Adrenal gland (tissue), 12 donors: ENCODE results near the gene NSD1. TPM values are rescaled to one million over a fixed set of nuclear protein-coding genes. Genes with fewer than 3 reads are reported as not detected.
A peak's percentile ranks its signal among the peaks of the same experiment; 100 is the strongest.

Experiments used
- DNase-seq, 7 donors: peaks; one replicate each; pipeline ENCODE4 v3.0.0-alpha.2; 2019 to 2020
- H3K27ac ChIP-seq, 5 donors: fragments of 200-600 bp; sonication (generic) in 4 of 5; 1 replicate in 3 of 5; 2 replicates in 2 of 5; pipeline versions ENCODE4 v1.5.1 to v1.8.0; 2016 to 2020; ENCODE audit warnings: mild to moderate bottlenecking in 1 of 5
- H3K27me3 ChIP-seq: fragments of 200-600 bp; 2 replicates; pipeline ENCODE4 v1.8.0; 2021
- H3K36me3 ChIP-seq, 2 donors: fragments of 200-600 bp; replicated peaks in 1 of 2; 1 replicate in 1 of 2; 2 replicates in 1 of 2; pipeline versions ENCODE4 v1.5.1 to v1.8.0; 2018 to 2022
- H3K4me1 ChIP-seq, 2 donors: fragments of 200-600 bp; replicated peaks in 1 of 2; 1 replicate in 1 of 2; 2 replicates in 1 of 2; pipeline versions ENCODE4 v1.5.1 to v1.8.0; 2018 to 2021
- H3K4me3 ChIP-seq, 4 donors: fragments of 200-600 bp; sonication (generic) in 3 of 4; one replicate each; pipeline ENCODE4 v1.5.1; 2016 to 2018
- H3K9me3 ChIP-seq, 3 donors: fragments of 200-600 bp; sonication (generic) in 1 of 3; replicated peaks in 1 of 3; 1 replicate in 2 of 3; 2 replicates in 1 of 3; pipeline versions ENCODE4 v1.5.1 to v1.8.0; 2016 to 2021
- POLR2A ChIP-seq, 2 donors: fragments of 450-650 bp; IDR thresholded peaks; one replicate each; pipeline ENCODE4 v1.6.1; 2017; ENCODE audit warnings: antibody characterized with exemption in 2 of 2, mild to moderate bottlenecking in 2 of 2, moderate library complexity in 1 of 2
- WGBS, 4 donors: extraction: QIAGEN DNeasy Blood & Tissue Kit in 2 of 4; methylation state at CpG; one replicate each; pipeline versions ENCODE4 v1.1.5 to v1.1.7; 2013 to 2017; 5-methylcytosine and 5-hydroxymethylcytosine counted together
- intact Hi-C, 2 donors: fragments of 100-400 bp; cut with DNase I; formaldehyde crosslinking; loops; one replicate each; pipeline versions ENCODE4 v1.14.1 to v1.15.0; 2022 to 2023
- polyA plus RNA-seq, 3 donors: library from polyadenylated mRNA; stranded (reverse); fragments of 200-250 nt in 2 of 3; fragments of 350-450 nt in 1 of 3; fragmentation: Illumina TruSeq in 1 of 3; extraction: RNeasy Lipid Tissue Mini Kit (QIAGEN cat#74804) in 1 of 3; gene quantifications; one replicate each; pipeline ENCODE4 v1.2.3, GENCODE V29; 2013 to 2014
- total RNA-seq, 9 donors: library from RNA; depleted of rRNA in 4 of 9; stranded (reverse); fragments of >200 nt in 4 of 9; fragments of 120-200 nt in 1 of 9; fragmentation: NEBNext Ultra II Directional in 1 of 9; extraction: Animal tissue kit (Norgen Biotek cat#: 25700) in 1 of 9; gene quantifications; one replicate each; pipeline versions ENCODE4 v1.1.0 to v1.2.4, GENCODE V29; 2013 to 2023
- TF ChIP-seq, protein P1 (sequence below), 6 experiments: fragments of 450-650 bp in 4 of 6; fragments of 200-600 bp in 2 of 6; sonication (generic) in 1 of 6; IDR thresholded peaks; 1 replicate in 5 of 6; 2 replicates in 1 of 6; pipeline versions ENCODE4 v1.5.1 to v1.8.0; 2016 to 2021; ENCODE audit warnings: antibody characterized with exemption in 6 of 6, mild to moderate bottlenecking in 2 of 6, moderate library complexity in 1 of 6
- donor health status: healthy with polysubstance abuse.
- donor health status: Bipolar disorder and iron deficiency.
- donor health status: DM: yes; HTN: yes; CAD: no.
- donor health status: DM: no; HTN: no; CAD: no.
- donor health status: DM: no; HTN: no; CAD: no.
- donor health status: DM: yes; HTN: yes; CAD: no.

Gene NSD1
- total and polyA plus RNA-seq, 12 donors, result 6.4 to 73.9 (median 44.3) TPM

- Histone ChIP-seq H3K9me3 (no peaks in the 10 kb centered on the region), H3K4me1 (peaks cover 0 to 21% of the 10 kb centered on the region in 2 donors), H3K36me3 (no peaks in the 10 kb centered on the region), H3K27ac (no peak overlapping the region), H3K27me3 (no peaks in the 10 kb centered on the region), H3K4me3 (no peak overlapping the region)
- TF ChIP-seq, protein P1, sequence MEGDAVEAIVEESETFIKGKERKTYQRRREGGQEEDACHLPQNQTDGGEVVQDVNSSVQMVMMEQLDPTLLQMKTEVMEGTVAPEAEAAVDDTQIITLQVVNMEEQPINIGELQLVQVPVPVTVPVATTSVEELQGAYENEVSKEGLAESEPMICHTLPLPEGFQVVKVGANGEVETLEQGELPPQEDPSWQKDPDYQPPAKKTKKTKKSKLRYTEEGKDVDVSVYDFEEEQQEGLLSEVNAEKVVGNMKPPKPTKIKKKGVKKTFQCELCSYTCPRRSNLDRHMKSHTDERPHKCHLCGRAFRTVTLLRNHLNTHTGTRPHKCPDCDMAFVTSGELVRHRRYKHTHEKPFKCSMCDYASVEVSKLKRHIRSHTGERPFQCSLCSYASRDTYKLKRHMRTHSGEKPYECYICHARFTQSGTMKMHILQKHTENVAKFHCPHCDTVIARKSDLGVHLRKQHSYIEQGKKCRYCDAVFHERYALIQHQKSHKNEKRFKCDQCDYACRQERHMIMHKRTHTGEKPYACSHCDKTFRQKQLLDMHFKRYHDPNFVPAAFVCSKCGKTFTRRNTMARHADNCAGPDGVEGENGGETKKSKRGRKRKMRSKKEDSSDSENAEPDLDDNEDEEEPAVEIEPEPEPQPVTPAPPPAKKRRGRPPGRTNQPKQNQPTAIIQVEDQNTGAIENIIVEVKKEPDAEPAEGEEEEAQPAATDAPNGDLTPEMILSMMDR (IDR thresholded peaks at IDR 0.05), result no peak
- TF ChIP-seq POLR2A (IDR thresholded peaks at IDR 0.05), result no peak
- DNase-seq, result no peak
- intact Hi-C loops, result loop anchor here (2.0 to 5.0 kb wide), 2 partner anchors 42 to 455 kb away; no protein-coding TSS in a partner anchor
- WGBS, 4 donors, result 56 to 71% (median 62%) methylated on average over 3 to 5 of the region's 5 CpGs
Measured at GRCh38 chr5:177112589-177113220, 20.9 kb upstream of the NSD1 start.

GRCh38 chr5:177113566-177114424 lies 19.8 kb upstream of the NSD1 start:
- Histone ChIP-seq H3K36me3 (no peaks in the 10 kb centered on the region), H3K4me3 (peak overlapping the region in 1 of 4 donors; percentile 31), H3K4me1 (peaks cover 0 to 21% of the 10 kb centered on the region in 2 donors), H3K27me3 (no peaks in the 10 kb centered on the region), H3K27ac (peak overlapping the region in 3 of 5 donors; percentile 24 to 86 (median 28)), H3K9me3 (no peaks in the 10 kb centered on the region)
- peak; percentile 67 to 94 (median 80) for DNase-seq
- 7 to 18% (median 16%) methylated on average over 13 to 14 of the region's 14 CpGs for WGBS, 4 donors
- TF ChIP-seq, protein P1 (IDR thresholded peaks at IDR 0.05), result peak; percentile 96 to 99 (median 98)
- no peak for TF ChIP-seq POLR2A (IDR thresholded peaks at IDR 0.05)
- intact Hi-C loops, result loop anchor here (2.0 to 5.0 kb wide), 2 partner anchors 43 to 456 kb away; no protein-coding TSS in a partner anchor

GRCh38 chr5:177116631-177117373 lies 16.8 kb upstream of the NSD1 start:
- TF ChIP-seq, protein P1 (IDR thresholded peaks at IDR 0.05), result no peak
- TF ChIP-seq POLR2A (IDR thresholded peaks at IDR 0.05), result peak in 1 of 2 donors; percentile 9

More at GRCh38 chr5:177116631-177117373, 16.8 kb upstream of the NSD1 start:
- Histone ChIP-seq H3K27ac (peak overlapping the region in 4 of 5 donors; percentile 6 to 73 (median 50)), H3K36me3 (no peaks in the 10 kb centered on the region), H3K4me1 (peaks cover 0 to 15% of the 10 kb centered on the region in 2 donors), H3K9me3 (no peaks in the 10 kb centered on the region), H3K4me3 (peak overlapping the region in 1 of 4 donors; percentile 6), H3K27me3 (no peaks in the 10 kb centered on the region)
- WGBS, 4 donors, result 22 to 44% (median 30%) methylated on average over 28 to 49 of the region's 49 CpGs
- peak; percentile 87 to 95 (median 88) for DNase-seq
- intact Hi-C loops, result no loop called here
